ENCODE measurements around the gene CST8. TPM values are rescaled to one million over a fixed set of nuclear protein-coding genes. Genes with fewer than 3 reads are reported as not detected.

The CST8 gene
- total and polyA plus RNA-seq, 8 donors = not detected

DNA sequence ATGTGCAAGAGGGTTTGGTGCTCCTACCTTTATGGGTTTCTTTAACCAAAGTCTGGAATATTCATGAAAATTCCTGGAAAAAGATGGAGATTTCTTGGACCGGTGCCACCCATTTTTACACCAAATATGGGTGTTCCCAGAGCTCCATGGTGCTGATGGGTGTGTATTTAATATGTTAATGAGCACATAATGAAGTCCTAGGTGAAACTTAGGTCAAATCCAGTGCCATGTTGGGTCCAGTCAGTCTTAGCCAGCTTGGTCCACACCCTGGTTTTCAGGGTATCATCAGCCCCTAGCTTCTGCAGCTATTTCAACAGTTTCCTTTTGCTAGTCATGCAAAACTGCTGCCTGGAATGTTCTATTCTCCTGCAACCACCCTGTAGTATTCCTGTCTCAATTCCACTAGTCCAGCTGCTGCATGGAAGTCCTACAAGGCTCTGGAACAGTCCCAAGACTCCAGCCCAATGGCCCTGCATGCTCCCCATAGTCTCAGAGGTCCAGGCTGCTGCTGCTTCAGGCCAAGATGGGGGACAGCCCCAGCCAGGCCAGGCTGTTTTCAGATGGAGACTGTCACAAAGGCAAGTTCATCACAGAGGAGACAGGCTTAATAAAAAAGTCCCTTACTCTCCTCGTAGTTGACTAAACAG, 45.5 kb downstream of the CST8 start:
- intact Hi-C loops (cut with DNase I; ENCODE audit: low total_unique reads) = no loop called here

DNA sequence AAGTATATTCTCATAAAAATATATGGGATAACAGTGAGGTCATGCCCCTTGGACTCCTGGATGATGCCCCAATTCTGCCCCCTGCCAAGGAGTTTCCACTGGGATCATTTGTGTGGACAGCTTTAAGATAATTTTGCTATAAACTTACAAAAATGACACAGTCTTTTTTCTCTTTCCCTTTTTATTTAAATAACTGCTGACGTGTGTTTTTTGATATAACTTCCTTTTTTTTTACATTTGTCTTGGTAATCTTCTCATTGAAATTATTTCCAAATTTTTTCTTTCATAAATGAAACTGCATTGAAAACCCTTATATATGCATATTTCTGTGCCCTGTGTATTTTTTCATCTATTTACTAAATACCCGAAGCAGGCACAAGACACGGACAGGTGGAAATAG, 46.1 kb downstream of the CST8 start:
- intact Hi-C loops (cut with DNase I; ENCODE audit: low total_unique reads) = no loop called here
- Histone ChIP-seq H3K4me1 (no peaks in the 10 kb centered on the region), H3K36me3 (no peaks in the 10 kb centered on the region), H3K9me3 (no peaks in the 10 kb centered on the region), H3K27me3 (peaks cover 0 to 7% (median 0%) of the 10 kb centered on the region in 3 donors), H3K27ac (no peak overlapping the region), H3K4me3 (no peak overlapping the region)
- 70 to 78% (median 75%) methylated on average over 3 of the region's 3 CpGs for WGBS, 5 donors
- TF ChIP-seq POLR2A (IDR thresholded peaks at IDR 0.05) (no peak), EP300 (IDR thresholded peaks at IDR 0.05) (no peak), POLR2AphosphoS5 (IDR thresholded peaks at IDR 0.05) (no peak)
- DNase-seq = no peak

More for the DNA sequence above, 45.5 kb downstream of the CST8 start:
- Histone ChIP-seq H3K9me3 (no peaks in the 10 kb centered on the region), H3K4me1 (no peaks in the 10 kb centered on the region), H3K27ac (no peak overlapping the region), H3K27me3 (peaks cover 0 to 7% (median 0%) of the 10 kb centered on the region in 3 donors), H3K36me3 (no peaks in the 10 kb centered on the region), H3K4me3 (no peak overlapping the region)
- no peak for DNase-seq
- WGBS, 5 donors = 46 to 72% (median 65%) methylated on average over 2 of the region's 2 CpGs
- TF ChIP-seq POLR2A (IDR thresholded peaks at IDR 0.05) (no peak), EP300 (IDR thresholded peaks at IDR 0.05) (no peak), POLR2AphosphoS5 (IDR thresholded peaks at IDR 0.05) (no peak)
- TF ChIP-seq, protein P1, sequence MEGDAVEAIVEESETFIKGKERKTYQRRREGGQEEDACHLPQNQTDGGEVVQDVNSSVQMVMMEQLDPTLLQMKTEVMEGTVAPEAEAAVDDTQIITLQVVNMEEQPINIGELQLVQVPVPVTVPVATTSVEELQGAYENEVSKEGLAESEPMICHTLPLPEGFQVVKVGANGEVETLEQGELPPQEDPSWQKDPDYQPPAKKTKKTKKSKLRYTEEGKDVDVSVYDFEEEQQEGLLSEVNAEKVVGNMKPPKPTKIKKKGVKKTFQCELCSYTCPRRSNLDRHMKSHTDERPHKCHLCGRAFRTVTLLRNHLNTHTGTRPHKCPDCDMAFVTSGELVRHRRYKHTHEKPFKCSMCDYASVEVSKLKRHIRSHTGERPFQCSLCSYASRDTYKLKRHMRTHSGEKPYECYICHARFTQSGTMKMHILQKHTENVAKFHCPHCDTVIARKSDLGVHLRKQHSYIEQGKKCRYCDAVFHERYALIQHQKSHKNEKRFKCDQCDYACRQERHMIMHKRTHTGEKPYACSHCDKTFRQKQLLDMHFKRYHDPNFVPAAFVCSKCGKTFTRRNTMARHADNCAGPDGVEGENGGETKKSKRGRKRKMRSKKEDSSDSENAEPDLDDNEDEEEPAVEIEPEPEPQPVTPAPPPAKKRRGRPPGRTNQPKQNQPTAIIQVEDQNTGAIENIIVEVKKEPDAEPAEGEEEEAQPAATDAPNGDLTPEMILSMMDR (IDR thresholded peaks at IDR 0.05) = no peak

DNA sequence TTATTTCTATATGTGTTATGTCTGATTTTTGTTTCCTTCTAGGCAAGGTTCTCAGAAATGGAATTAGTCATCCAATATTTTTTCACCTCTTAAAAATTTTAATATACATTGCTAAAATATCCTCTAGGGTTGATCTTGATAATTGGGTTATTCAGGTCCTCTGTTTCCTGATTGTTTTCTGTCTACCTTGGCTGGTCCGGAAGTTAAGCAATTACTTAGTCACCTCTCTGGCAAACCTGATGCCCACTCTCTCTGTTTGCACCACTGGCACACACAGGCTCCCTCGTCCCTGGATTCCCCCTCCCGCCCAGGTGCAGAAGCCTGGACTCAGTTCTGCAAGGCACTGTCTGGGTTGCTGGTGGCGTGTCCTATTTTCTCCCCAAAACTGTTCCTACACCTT, 49.7 kb downstream of the CST8 start:
- 64 to 74% (median 70%) methylated on average over 4 of the region's 4 CpGs for WGBS, 5 donors
- peaks cover 0 to 7% (median 0%) of the 10 kb centered on the region in 3 donors for H3K27me3 ChIP-seq
- H3K9me3 ChIP-seq = no peaks in the 10 kb centered on the region
- TF ChIP-seq POLR2AphosphoS5 (IDR thresholded peaks at IDR 0.05) (no peak), EP300 (IDR thresholded peaks at IDR 0.05) (no peak), POLR2A (IDR thresholded peaks at IDR 0.05) (no peak)
- TF ChIP-seq, protein P1 (IDR thresholded peaks at IDR 0.05) = no peak
- H3K27ac ChIP-seq = no peak overlapping the region
- H3K4me1 ChIP-seq = no peaks in the 10 kb centered on the region
- intact Hi-C loops (cut with DNase I; ENCODE audit: low total_unique reads) = no loop called here
- no peaks in the 10 kb centered on the region for H3K36me3 ChIP-seq
- no peak for DNase-seq
- no peak overlapping the region for H3K4me3 ChIP-seq

DNA sequence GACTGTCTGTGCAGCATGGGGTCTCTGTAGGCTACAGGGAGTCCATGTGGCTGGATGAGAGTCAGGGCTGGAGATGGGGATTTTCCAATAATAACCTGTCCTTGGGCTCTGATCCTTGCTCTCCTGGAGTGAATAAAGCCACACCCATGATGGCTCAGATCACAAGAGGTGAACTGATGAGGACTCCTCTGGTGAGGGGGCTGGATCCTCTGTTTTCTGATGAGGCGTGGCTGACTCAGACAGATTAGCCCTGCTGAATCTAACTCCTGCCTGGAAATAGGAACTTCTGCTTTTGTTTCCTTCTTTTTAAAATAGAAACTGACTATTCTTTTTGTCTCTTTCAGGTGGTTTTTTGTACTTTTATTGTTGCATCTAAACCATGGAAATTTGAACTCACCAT, 50.4 kb downstream of the CST8 start:
- intact Hi-C loops (cut with DNase I; ENCODE audit: low total_unique reads) = no loop called here
- no peaks in the 10 kb centered on the region for H3K9me3 ChIP-seq
- no peak overlapping the region for H3K27ac ChIP-seq
- 34 to 65% (median 50%) methylated on average over 1 of the region's 1 CpG for WGBS, 5 donors
- TF ChIP-seq POLR2A (IDR thresholded peaks at IDR 0.05) = no peak
- TF ChIP-seq EP300 (IDR thresholded peaks at IDR 0.05) = no peak
- TF ChIP-seq, protein P1 (IDR thresholded peaks at IDR 0.05) = no peak
- no peak for TF ChIP-seq POLR2AphosphoS5 (IDR thresholded peaks at IDR 0.05)
- no peaks in the 10 kb centered on the region for H3K4me1 ChIP-seq
- peaks cover 0 to 7% (median 0%) of the 10 kb centered on the region in 3 donors for H3K27me3 ChIP-seq
- no peaks in the 10 kb centered on the region for H3K36me3 ChIP-seq
- DNase-seq = no peak
- no peak overlapping the region for H3K4me3 ChIP-seq

DNA sequence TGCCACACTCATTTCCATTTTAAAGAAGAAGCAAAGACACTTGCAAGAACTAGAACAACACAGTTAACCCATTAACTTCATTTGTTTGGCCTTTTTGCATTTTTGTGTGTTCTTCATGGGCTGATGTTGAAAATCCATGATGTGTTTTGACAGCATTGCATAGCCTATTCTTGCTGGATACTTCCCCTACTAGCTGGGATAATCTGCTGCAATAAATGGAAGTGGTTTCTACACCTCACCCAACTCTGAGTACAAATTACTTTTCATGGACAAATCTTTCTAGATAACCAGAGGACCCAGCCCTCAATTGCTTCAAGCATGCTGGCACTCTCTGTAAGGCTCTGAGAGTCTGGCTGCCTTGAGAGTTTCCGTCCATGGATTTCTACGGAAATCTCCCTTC, 50.9 kb downstream of the CST8 start:
- Histone ChIP-seq H3K9me3 (no peaks in the 10 kb centered on the region), H3K36me3 (no peaks in the 10 kb centered on the region), H3K4me3 (no peak overlapping the region), H3K27ac (no peak overlapping the region), H3K27me3 (peaks cover 0 to 7% (median 0%) of the 10 kb centered on the region in 3 donors), H3K4me1 (no peaks in the 10 kb centered on the region)
- 82 to 87% (median 83%) methylated on average over 2 of the region's 2 CpGs for WGBS, 5 donors
- DNase-seq = no peak
- TF ChIP-seq POLR2A (IDR thresholded peaks at IDR 0.05) (no peak), POLR2AphosphoS5 (IDR thresholded peaks at IDR 0.05) (no peak), EP300 (IDR thresholded peaks at IDR 0.05) (no peak)
- TF ChIP-seq, protein P1 (IDR thresholded peaks at IDR 0.05) = no peak
- intact Hi-C loops (cut with DNase I; ENCODE audit: low total_unique reads) = no loop called here
